HUES6 (cell line): ENCODE measurements around the gene MINDY1.

Source experiments
- H3K27ac ChIP-seq: 2 replicates; pipeline ENCODE4 v1.7.0; 2013; ENCODE audit warnings: low read depth, mild to moderate bottlenecking, low read length, inconsistent platforms
- H3K27me3 ChIP-seq: 2 replicates; pipeline ENCODE4 v1.6.1; 2013; ENCODE audit warnings: low read length; ENCODE audit not compliant: control insufficient read depth, insufficient read depth
- H3K36me3 ChIP-seq: 2 replicates; pipeline ENCODE4 v1.6.1; 2013; ENCODE audit warnings: low read length; ENCODE audit not compliant: control insufficient read depth, insufficient read depth
- H3K4me1 ChIP-seq: 2 replicates; pipeline ENCODE4 v1.6.1; 2013; ENCODE audit warnings: low read length; ENCODE audit not compliant: control insufficient read depth, insufficient read depth
- H3K4me3 ChIP-seq: 2 replicates; pipeline ENCODE4 v1.5.1; 2013; ENCODE audit warnings: low read depth, low read length
- H3K9ac ChIP-seq: one replicate; pipeline ENCODE4 v1.6.1; 2013; ENCODE audit warnings: mild to moderate bottlenecking, low read length
- H3K9me3 ChIP-seq: 2 replicates; pipeline ENCODE4 v1.6.1; 2013; ENCODE audit warnings: low read depth, low read length; ENCODE audit not compliant: control insufficient read depth, insufficient read depth

MINDY1 gene

GRCh38 chr1:151006327-151007052 is at the start of gene MINDY1:
MINDY1 (minus strand) TSS chr1:151006902; CDS start chr1:151002617, 4,285 bp downstream.
- peak within 1 kb of the TSS; percentile 25 for H3K9ac ChIP-seq
- H3K27me3 ChIP-seq, result no peaks in the 10 kb centered on the region
- H3K4me3 ChIP-seq, result peak within 1 kb of the TSS; percentile 97
- H3K9me3 ChIP-seq, result no peaks in the 10 kb centered on the region
- peaks cover 28% of the 10 kb centered on the region for H3K4me1 ChIP-seq
- no peaks in the 10 kb centered on the region for H3K36me3 ChIP-seq
- peak within 1 kb of the TSS; percentile 71; the same call in 1 of the 2 replicates for H3K27ac ChIP-seq

- peaks cover 57% of the 10 kb centered on the region for H3K36me3 ChIP-seq
- H3K27me3 ChIP-seq, result no peaks in the 10 kb centered on the region
- peaks cover 15% of the 10 kb centered on the region for H3K4me1 ChIP-seq
- no peak overlapping the region for H3K4me3 ChIP-seq
- no peaks in the 10 kb centered on the region for H3K9me3 ChIP-seq
- H3K9ac ChIP-seq, result no peak overlapping the region
- H3K27ac ChIP-seq, result no peak overlapping the region
Observed at GRCh38 chr1:151056149-151056548, 49.4 kb upstream of the MINDY1 start.

GRCh38 chr1:151055581-151055980 is 48.9 kb upstream of the MINDY1 start:
- no peak overlapping the region for H3K27ac ChIP-seq
- H3K36me3 ChIP-seq, result peaks cover 62% of the 10 kb centered on the region
- H3K4me3 ChIP-seq, result no peak overlapping the region
- H3K4me1 ChIP-seq, result peaks cover 15% of the 10 kb centered on the region
- H3K9me3 ChIP-seq, result no peaks in the 10 kb centered on the region
- H3K27me3 ChIP-seq, result no peaks in the 10 kb centered on the region
- H3K9ac ChIP-seq, result no peak overlapping the region

- Histone ChIP-seq H3K36me3 (peaks cover 63% of the 10 kb centered on the region), H3K27ac (no peak overlapping the region), H3K27me3 (no peaks in the 10 kb centered on the region), H3K9ac (no peak overlapping the region), H3K9me3 (no peaks in the 10 kb centered on the region), H3K4me1 (peaks cover 15% of the 10 kb centered on the region), H3K4me3 (no peak overlapping the region)
Observed at GRCh38 chr1:151054971-151055547, 48.4 kb upstream of the MINDY1 start.

GRCh38 chr1:151051356-151052009 is 44.8 kb upstream of the MINDY1 start:
- Histone ChIP-seq H3K9me3 (no peaks in the 10 kb centered on the region), H3K36me3 (peaks cover 58% of the 10 kb centered on the region), H3K4me3 (no peak overlapping the region), H3K9ac (no peak overlapping the region), H3K27me3 (no peaks in the 10 kb centered on the region), H3K27ac (no peak overlapping the region), H3K4me1 (peaks cover 5% of the 10 kb centered on the region)

- no peak overlapping the region for H3K27ac ChIP-seq
- no peak overlapping the region for H3K4me3 ChIP-seq
- H3K27me3 ChIP-seq, result no peaks in the 10 kb centered on the region
- H3K4me1 ChIP-seq, result peaks cover 4% of the 10 kb centered on the region
- peaks cover 45% of the 10 kb centered on the region for H3K36me3 ChIP-seq
- no peak overlapping the region for H3K9ac ChIP-seq
- H3K9me3 ChIP-seq, result no peaks in the 10 kb centered on the region
Observed at GRCh38 chr1:151050051-151050688, 43.5 kb upstream of the MINDY1 start.

GRCh38 chr1:151049458-151049857 is 42.8 kb upstream of the MINDY1 start:
- H3K36me3 ChIP-seq, result peaks cover 37% of the 10 kb centered on the region
- H3K4me1 ChIP-seq, result peaks cover 4% of the 10 kb centered on the region
- no peaks in the 10 kb centered on the region for H3K27me3 ChIP-seq
- no peak overlapping the region for H3K27ac ChIP-seq
- H3K4me3 ChIP-seq, result no peak overlapping the region
- H3K9me3 ChIP-seq, result no peaks in the 10 kb centered on the region
- H3K9ac ChIP-seq, result no peak overlapping the region

- H3K36me3 ChIP-seq, result peaks cover 29% of the 10 kb centered on the region
- peak overlapping the region; percentile 85 for H3K9ac ChIP-seq
- H3K4me3 ChIP-seq, result peak overlapping the region; percentile 81
- H3K27ac ChIP-seq, result no peak overlapping the region
- peaks cover 4% of the 10 kb centered on the region for H3K4me1 ChIP-seq
- H3K27me3 ChIP-seq, result no peaks in the 10 kb centered on the region
- H3K9me3 ChIP-seq, result no peaks in the 10 kb centered on the region
Observed at GRCh38 chr1:151048645-151049032, 41.9 kb upstream of the MINDY1 start.

GRCh38 chr1:151047925-151048644 is 41.4 kb upstream of the MINDY1 start:
- Histone ChIP-seq H3K27ac (peak overlapping the region; percentile 82), H3K27me3 (no peaks in the 10 kb centered on the region)

GRCh38 chr1:151047591-151047924 is 40.9 kb upstream of the MINDY1 start, which contains the start of gene C1orf56:
C1orf56 (plus strand) TSS chr1:151047751; CDS start chr1:151047848, 97 bp downstream.
- peaks cover 18% of the 10 kb centered on the region for H3K36me3 ChIP-seq
- peak within 1 kb of the TSS; percentile 82 for H3K27ac ChIP-seq
- H3K9me3 ChIP-seq, result no peaks in the 10 kb centered on the region
- H3K4me1 ChIP-seq, result peaks cover 4% of the 10 kb centered on the region
- H3K4me3 ChIP-seq, result peak within 1 kb of the TSS; percentile 81
- H3K27me3 ChIP-seq, result no peaks in the 10 kb centered on the region
- H3K9ac ChIP-seq, result peak within 1 kb of the TSS; percentile 85

More at GRCh38 chr1:151047925-151048644, 41.4 kb upstream of the MINDY1 start:
- Histone ChIP-seq H3K4me3 (peak overlapping the region; percentile 81), H3K9me3 (no peaks in the 10 kb centered on the region), H3K36me3 (peaks cover 24% of the 10 kb centered on the region), H3K9ac (peak overlapping the region; percentile 85), H3K4me1 (peaks cover 4% of the 10 kb centered on the region)
